Osteoblast (primary cell): Measurements from ENCODE around the gene PAN3. TPM values are rescaled to one million over a fixed set of nuclear protein-coding genes. Genes with fewer than 3 reads are reported as not detected.

Experiments
- DNase-seq: peaks from one replicate; pipeline ENCODE4 v3.0.0; 2011; ENCODE audit warnings: low spot score, mixed read lengths; ENCODE audit not compliant: insufficient read length; ENCODE audit errors: missing footprints
- H2AFZ ChIP-seq: 2 replicates; pipeline ENCODE4 v1.6.0; 2011; ENCODE audit warnings: mild to moderate bottlenecking, low read length
- H3K27ac ChIP-seq: 2 replicates; pipeline ENCODE4 v1.5.1; 2011; ENCODE audit warnings: mild to moderate bottlenecking, low read depth, low read length, moderate library complexity
- H3K27me3 ChIP-seq: 2 replicates; pipeline ENCODE4 v1.6.0; 2012; ENCODE audit warnings: mild to moderate bottlenecking, control low read depth, inconsistent platforms, low read length, moderate library complexity; ENCODE audit not compliant: insufficient read depth
- H3K36me3 ChIP-seq: 2 replicates; pipeline ENCODE4 v1.5.1; 2011; ENCODE audit warnings: mild to moderate bottlenecking, low read length, control low read depth, moderate library complexity; ENCODE audit not compliant: insufficient read depth
- H3K4me1 ChIP-seq: 2 replicates; pipeline ENCODE4 v1.5.1; 2011; ENCODE audit warnings: mild to moderate bottlenecking, low read length, control low read depth, moderate library complexity; ENCODE audit not compliant: insufficient read depth
- H3K4me2 ChIP-seq: 2 replicates; pipeline ENCODE4 v1.6.0; 2011; ENCODE audit warnings: mild to moderate bottlenecking, low read length; ENCODE audit not compliant: insufficient read depth
- H3K4me3 ChIP-seq: fragments of 200-600 bp; sonication (generic); 3 replicates; pipeline ENCODE4 v1.5.1; 2012; ENCODE audit warnings: mild to moderate bottlenecking, low read length, inconsistent platforms; ENCODE audit not compliant: insufficient read depth
- H3K79me2 ChIP-seq: 2 replicates; pipeline ENCODE4 v1.6.0; 2012; ENCODE audit warnings: mild to moderate bottlenecking, low read length, control low read depth, inconsistent platforms; ENCODE audit not compliant: insufficient read depth
- H3K9me3 ChIP-seq: 2 replicates; pipeline ENCODE4 v1.5.1; 2011; ENCODE audit warnings: low read depth, low read length, control low read depth
- H4K20me1 ChIP-seq: 2 replicates; pipeline ENCODE4 v1.6.0; 2012; ENCODE audit warnings: mild to moderate bottlenecking, low read length, control low read depth; ENCODE audit not compliant: insufficient read depth
- CTCF ChIP-seq: IDR thresholded peaks from 2 replicates; pipeline ENCODE4 v1.5.1; 2011; ENCODE audit warnings: mild to moderate bottlenecking, low read depth, low read length, moderate library complexity; ENCODE audit errors: extremely low read depth
- total RNA-seq: library from RNA; depleted of rRNA; stranded (reverse); fragments of >200 nt; gene quantifications from 2 replicates; pipeline ENCODE4 v1.2.3, GENCODE V29; 2012

The PAN3 gene
- total RNA-seq, 1 donor, result 27.5 TPM

DNA sequence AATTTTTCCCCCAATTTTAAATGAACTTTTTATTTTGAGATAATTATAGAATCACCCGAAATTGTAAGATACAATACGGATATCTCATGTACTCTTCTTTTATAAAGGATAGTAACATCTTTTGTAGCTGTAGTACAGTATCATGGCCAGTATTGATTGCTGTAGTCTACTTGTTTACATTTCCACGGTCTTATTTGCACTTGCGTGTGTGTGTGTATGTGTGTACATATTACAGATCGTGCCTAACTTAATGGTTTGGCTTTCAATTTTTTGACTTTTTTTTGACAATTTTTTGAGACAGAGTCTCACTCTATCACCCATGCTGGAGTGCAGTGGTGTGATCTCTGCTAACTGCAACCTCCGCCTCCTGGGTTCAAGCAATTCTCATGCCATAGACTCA is 6.7 kb downstream of the PAN3 start:
- Histone ChIP-seq H3K79me2 (peaks cover 97% of the 10 kb centered on the region), H3K36me3 (no peaks in the 10 kb centered on the region), H3K4me2 (no peak overlapping the region), H3K4me1 (peaks cover 9% of the 10 kb centered on the region), H3K27ac (no peak overlapping the region), H3K4me3 (no peak overlapping the region), H3K9me3 (no peaks in the 10 kb centered on the region), H2AFZ (no peak overlapping the region), H4K20me1 (peaks cover 71% of the 10 kb centered on the region), H3K27me3 (no peaks in the 10 kb centered on the region)
- no peak for TF ChIP-seq CTCF
- no peak for DNase-seq

DNA sequence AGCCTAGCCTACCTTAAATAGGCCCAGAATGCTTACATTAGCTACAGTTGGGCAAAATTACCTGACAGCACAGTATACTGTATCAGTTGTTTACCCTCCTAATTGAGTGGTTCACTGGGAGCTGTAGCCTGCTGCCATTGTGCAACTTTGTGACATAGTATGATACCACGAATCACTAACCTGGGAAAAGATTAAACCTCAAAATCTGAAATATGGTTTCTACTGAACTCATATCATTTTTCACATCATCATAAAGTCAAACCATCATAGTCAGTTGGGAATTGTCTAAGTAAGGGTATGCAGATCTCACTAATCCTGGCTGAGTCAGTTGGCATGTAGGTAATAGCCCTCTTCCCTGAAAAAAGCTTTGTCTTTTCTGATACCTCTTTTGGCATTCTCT is 9.2 kb downstream of the PAN3 start:
- H3K4me3 ChIP-seq, result no peak overlapping the region
- peaks cover 63% of the 10 kb centered on the region for H4K20me1 ChIP-seq
- no peak for DNase-seq
- no peak overlapping the region for H3K27ac ChIP-seq
- no peaks in the 10 kb centered on the region for H3K27me3 ChIP-seq
- no peaks in the 10 kb centered on the region for H3K9me3 ChIP-seq
- no peak overlapping the region for H2AFZ ChIP-seq
- peaks cover 93% of the 10 kb centered on the region for H3K79me2 ChIP-seq
- H3K36me3 ChIP-seq, result no peaks in the 10 kb centered on the region
- peaks cover 4% of the 10 kb centered on the region for H3K4me1 ChIP-seq
- H3K4me2 ChIP-seq, result no peak overlapping the region
- no peak for TF ChIP-seq CTCF

DNA sequence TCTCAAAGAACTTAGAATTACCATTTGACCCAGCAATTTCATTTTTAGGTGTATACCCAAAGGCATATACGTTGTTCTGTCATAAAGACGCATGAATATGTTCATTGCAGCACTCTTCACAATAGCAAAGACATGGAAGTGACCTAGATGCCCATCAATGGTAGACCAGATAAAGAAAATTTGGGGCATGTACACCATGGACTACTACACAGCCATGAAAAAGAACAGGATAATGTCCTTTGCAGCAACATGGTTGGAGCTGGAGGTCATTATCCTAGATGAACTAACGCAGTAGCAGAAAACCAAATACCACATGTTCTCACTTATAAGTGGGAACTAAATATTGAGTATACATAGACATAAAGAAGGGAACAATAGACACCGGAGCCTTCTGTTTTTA is 20.7 kb downstream of the PAN3 start:
- no peaks in the 10 kb centered on the region for H3K36me3 ChIP-seq
- no peaks in the 10 kb centered on the region for H3K27me3 ChIP-seq
- no peak overlapping the region for H3K4me2 ChIP-seq
- H2AFZ ChIP-seq, result no peak overlapping the region
- no peak for TF ChIP-seq CTCF
- H3K9me3 ChIP-seq, result no peaks in the 10 kb centered on the region
- H3K27ac ChIP-seq, result no peak overlapping the region
- peaks cover 67% of the 10 kb centered on the region for H3K79me2 ChIP-seq
- H3K4me1 ChIP-seq, result no peaks in the 10 kb centered on the region
- no peak overlapping the region for H3K4me3 ChIP-seq
- peaks cover 26% of the 10 kb centered on the region for H4K20me1 ChIP-seq
- DNase-seq, result no peak

DNA sequence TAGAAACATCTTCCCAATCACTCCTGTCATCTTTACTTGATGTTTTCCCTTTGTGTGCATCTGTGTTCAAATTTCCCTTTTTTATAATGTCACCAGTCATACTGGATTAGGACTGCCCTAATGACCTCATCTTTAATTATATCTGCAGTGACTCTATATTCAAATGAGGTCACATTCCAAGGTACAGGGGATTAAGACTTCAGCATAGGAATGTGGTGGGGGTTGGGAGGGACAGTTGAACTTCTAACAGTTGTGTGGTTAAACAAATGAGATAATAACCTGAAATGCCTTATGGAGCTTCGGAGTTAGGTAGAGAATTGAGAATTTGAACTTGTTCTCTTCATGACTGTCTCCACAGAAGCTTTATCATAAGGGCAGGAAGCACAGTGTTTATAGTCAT is 23.0 kb downstream of the PAN3 start:
- Histone ChIP-seq H3K4me1 (no peaks in the 10 kb centered on the region), H3K36me3 (no peaks in the 10 kb centered on the region), H3K27me3 (no peaks in the 10 kb centered on the region), H3K79me2 (peaks cover 71% of the 10 kb centered on the region), H4K20me1 (peaks cover 26% of the 10 kb centered on the region), H2AFZ (no peak overlapping the region), H3K9me3 (no peaks in the 10 kb centered on the region), H3K4me2 (no peak overlapping the region), H3K27ac (no peak overlapping the region), H3K4me3 (no peak overlapping the region)
- no peak for TF ChIP-seq CTCF
- DNase-seq, result no peak
